ENCODE data around the gene SNX14. TPM values are rescaled to one million over a fixed set of nuclear protein-coding genes. Genes with fewer than 3 reads are reported as not detected.

SNX14 gene
- total RNA-seq, 4 donors from 2014 or later: 27.3 to 134 (median 116) TPM

- DNase-seq: no peak
- TF ChIP-seq POLR2A (IDR thresholded peaks at IDR 0.05) (no peak), POLR2AphosphoS5 (IDR thresholded peaks at IDR 0.05) (no peak), CTCF (IDR thresholded peaks at IDR 0.05) (no peak)
- Histone ChIP-seq H3K27me3 (no peaks in the 10 kb centered on the region), H3K4me3 (no peak overlapping the region), H3K27ac (peak overlapping the region in 1 of 4 donors; percentile 66), H3K36me3 (no peaks in the 10 kb centered on the region), H3K9me3 (no peaks in the 10 kb centered on the region), H3K4me1 (peaks cover 6 to 48% (median 15%) of the 10 kb centered on the region in 4 donors)
- in situ Hi-C loops (cut with MboI; ENCODE audit: low pct_ligation_motif_present in 1 of 4, low pct_unique_long_range_greater_than_20kb in 1 of 4, low sequenced_read_pairs in 3 of 4): no loop called here
- 56 to 62% methylated on average over 2 of the region's 2 CpGs for WGBS, 2 donors (ENCODE audit: low coverage in 1 of 2)
- intact Hi-C loops (cut with DNase I; ENCODE audit: low total_unique reads): no loop called here
Measured at GRCh38 chr6:85462673-85463072, 131.0 kb downstream of the SNX14 start.

- Histone ChIP-seq H3K36me3 (no peaks in the 10 kb centered on the region), H3K27me3 (no peaks in the 10 kb centered on the region), H3K4me1 (peaks cover 6 to 48% (median 15%) of the 10 kb centered on the region in 4 donors), H3K27ac (peak overlapping the region in 3 of 4 donors; percentile 8 to 69 (median 66)), H3K9me3 (no peaks in the 10 kb centered on the region), H3K4me3 (no peak overlapping the region)
- in situ Hi-C loops (cut with MboI; ENCODE audit: low pct_ligation_motif_present in 1 of 4, low pct_unique_long_range_greater_than_20kb in 1 of 4, low sequenced_read_pairs in 3 of 4) (no loop called here), intact Hi-C loops (cut with DNase I; ENCODE audit: low total_unique reads) (no loop called here)
- no peak for DNase-seq
- no peak for TF ChIP-seq EP300 (IDR thresholded peaks at IDR 0.05; ENCODE audit: low read depth)
- no peak for TF ChIP-seq CTCF (IDR thresholded peaks at IDR 0.05)
- TF ChIP-seq POLR2A (IDR thresholded peaks at IDR 0.05): no peak
- no peak for TF ChIP-seq POLR2AphosphoS5 (IDR thresholded peaks at IDR 0.05)
- 62% methylated on average over 4 of the region's 4 CpGs; no CpG with 5 or more reads in 1 of the 2 donors for WGBS, 2 donors (ENCODE audit: low coverage in 1 of 2)
Measured at GRCh38 chr6:85461798-85462170, 131.9 kb downstream of the SNX14 start.

GRCh38 chr6:85460921-85461797 lies 132.5 kb downstream of the SNX14 start:
- no peak for TF ChIP-seq EP300 (IDR thresholded peaks at IDR 0.05; ENCODE audit: low read depth)
- no peak for TF ChIP-seq POLR2AphosphoS5 (IDR thresholded peaks at IDR 0.05)
- intact Hi-C loops (cut with DNase I; ENCODE audit: low total_unique reads) (no loop called here), in situ Hi-C loops (cut with MboI; ENCODE audit: low pct_ligation_motif_present in 1 of 4, low pct_unique_long_range_greater_than_20kb in 1 of 4, low sequenced_read_pairs in 3 of 4) (no loop called here)
- Histone ChIP-seq H3K27me3 (no peaks in the 10 kb centered on the region), H3K4me1 (peaks cover 6 to 48% (median 15%) of the 10 kb centered on the region in 4 donors), H3K27ac (peak overlapping the region; percentile 8 to 69 (median 48)), H3K9me3 (no peaks in the 10 kb centered on the region), H3K36me3 (no peaks in the 10 kb centered on the region), H3K4me3 (no peak overlapping the region)
- WGBS, 2 donors (ENCODE audit: low coverage in 1 of 2): 40 to 68% methylated on average over 1 to 4 of the region's 4 CpGs
- DNase-seq: no peak

- no peak for DNase-seq
- WGBS, 2 donors (ENCODE audit: low coverage in 1 of 2): 73 to 86% methylated on average over 3 to 4 of the region's 4 CpGs
- Histone ChIP-seq H3K27me3 (no peaks in the 10 kb centered on the region), H3K4me3 (no peak overlapping the region), H3K27ac (peak overlapping the region; percentile 8 to 69 (median 48)), H3K9me3 (no peaks in the 10 kb centered on the region), H3K36me3 (no peaks in the 10 kb centered on the region), H3K4me1 (peaks cover 6 to 45% (median 15%) of the 10 kb centered on the region in 4 donors)
- no peak for TF ChIP-seq POLR2AphosphoS5 (IDR thresholded peaks at IDR 0.05)
- no peak for TF ChIP-seq POLR2A (IDR thresholded peaks at IDR 0.05)
- no peak for TF ChIP-seq EP300 (IDR thresholded peaks at IDR 0.05; ENCODE audit: low read depth)
- no peak for TF ChIP-seq CTCF (IDR thresholded peaks at IDR 0.05)
- in situ Hi-C loops (cut with MboI; ENCODE audit: low pct_ligation_motif_present in 1 of 4, low pct_unique_long_range_greater_than_20kb in 1 of 4, low sequenced_read_pairs in 3 of 4): no loop called here
- intact Hi-C loops (cut with DNase I; ENCODE audit: low total_unique reads): no loop called here
Measured at GRCh38 chr6:85460154-85460920, 133.3 kb downstream of the SNX14 start.
